Neural progenitor cell (in vitro differentiated cells): Measurements from ENCODE around the gene ARHGAP21. TPM values are rescaled to one million over a fixed set of nuclear protein-coding genes. Genes with fewer than 3 reads are reported as not detected.

Experiments
- DNase-seq: peaks from one replicate; pipeline ENCODE4 v3.0.0-alpha.2; 2016; ENCODE audit warnings: low spot score
- H2AFZ ChIP-seq: fragments of 200-600 bp; sonication (generic); replicated peaks from 2 replicates; pipeline ENCODE4 v1.6.1; 2016; ENCODE audit warnings: antibody characterized with exemption
- H3F3A ChIP-seq: fragments of 200-600 bp; sonication (generic); 2 replicates; pipeline ENCODE4 v1.6.1; 2016; ENCODE audit warnings: antibody characterized with exemption, low read depth
- H3K27ac ChIP-seq: fragments of 200-600 bp; sonication (generic); 2 replicates; pipeline ENCODE4 v1.5.1; 2016; ENCODE audit warnings: mild to moderate bottlenecking
- H3K27me3 ChIP-seq: fragments of 200-600 bp; sonication (generic); 2 replicates; pipeline ENCODE4 v1.6.1; 2016; ENCODE audit warnings: mild to moderate bottlenecking, moderate library complexity
- H3K36me3 ChIP-seq: fragments of 200-600 bp; sonication (generic); 2 replicates; pipeline ENCODE4 v1.5.1; 2016
- H3K4me1 ChIP-seq: fragments of 200-600 bp; sonication (generic); 2 replicates; pipeline ENCODE4 v1.6.1; 2016; ENCODE audit warnings: mixed run types
- H3K4me2 ChIP-seq: fragments of 200-600 bp; sonication (generic); 2 replicates; pipeline ENCODE4 v1.6.1; 2016
- H3K4me3 ChIP-seq: fragments of 200-600 bp; sonication (generic); 2 replicates; pipeline ENCODE4 v1.5.1; 2016
- H3K79me2 ChIP-seq: fragments of 200-600 bp; sonication (generic); 2 replicates; pipeline ENCODE4 v1.6.1; 2016; ENCODE audit warnings: low read depth
- H3K9ac ChIP-seq: fragments of 200-600 bp; sonication (generic); 2 replicates; pipeline ENCODE4 v1.6.1; 2016
- H3K9me3 ChIP-seq: fragments of 200-600 bp; sonication (generic); 2 replicates; pipeline ENCODE4 v1.5.1; 2016; ENCODE audit warnings: low read depth
- H4K20me1 ChIP-seq: fragments of 200-600 bp; sonication (generic); 2 replicates; pipeline ENCODE4 v1.6.1; 2016; ENCODE audit warnings: low read depth
- H3K27ac Mint-ChIP-seq: 3 replicates; pipeline ENCODE4 v1.8.0; 2021; ENCODE audit warnings: mixed read lengths
- H3K27me3 Mint-ChIP-seq: 2 replicates; pipeline ENCODE4 v1.8.0; 2022; ENCODE audit warnings: low read depth, mild to moderate bottlenecking, inconsistent platforms, moderate library complexity, mixed read lengths; ENCODE audit not compliant: insufficient read depth
- H3K36me3 Mint-ChIP-seq: 3 replicates; pipeline ENCODE4 v1.8.0; 2021; ENCODE audit warnings: mixed read lengths
- H3K4me1 Mint-ChIP-seq: 3 replicates; pipeline ENCODE4 v1.8.0; 2021; ENCODE audit warnings: mixed read lengths
- H3K4me3 Mint-ChIP-seq: 3 replicates; pipeline ENCODE4 v1.8.0; 2021; ENCODE audit warnings: mild to moderate bottlenecking, moderate library complexity, mixed read lengths
- H3K9me3 Mint-ChIP-seq: 3 replicates; pipeline ENCODE4 v1.8.0; 2020; ENCODE audit warnings: mixed read lengths
- CTCF ChIP-seq: fragments of 200-600 bp; sonication (generic); IDR thresholded peaks from 2 replicates; pipeline ENCODE4 v1.5.1; 2017; ENCODE audit warnings: antibody characterized with exemption, mild to moderate bottlenecking
- EZH2 ChIP-seq: fragments of 200-600 bp; sonication (generic); IDR thresholded peaks from 2 replicates; pipeline ENCODE4 v1.6.1; 2017; ENCODE audit warnings: antibody characterized with exemption, mild to moderate bottlenecking, moderate library complexity
- EZH2phosphoT487 ChIP-seq: fragments of 200-600 bp; sonication (generic); IDR thresholded peaks from 2 replicates; pipeline ENCODE4 v1.6.1; 2017; ENCODE audit warnings: antibody characterized with exemption
- total RNA-seq: library from RNA; depleted of rRNA; stranded (reverse); fragments of >200 nt; gene quantifications from 2 replicates; pipeline ENCODE4 v1.2.3, GENCODE V29; 2015; ENCODE audit warnings: low replicate concordance

The ARHGAP21 gene
- total RNA-seq, 1 donor from 2014 or later, result 65.7 TPM

- no peaks in the 10 kb centered on the region for H3K36me3 ChIP-seq
- H3K27ac Mint-ChIP-seq, result peak overlapping the region; percentile 95
- peaks cover 28% of the 10 kb centered on the region for H4K20me1 ChIP-seq
- peak overlapping the region; percentile 76 for H3K9ac ChIP-seq
- peak overlapping the region; percentile 98 for H3K4me3 ChIP-seq
- H3K9me3 Mint-ChIP-seq, result no peaks in the 10 kb centered on the region
- H3F3A ChIP-seq, result peaks cover 8% of the 10 kb centered on the region
- peak overlapping the region; percentile 59 for H3K27ac ChIP-seq
- H3K9me3 ChIP-seq, result no peaks in the 10 kb centered on the region
- peak overlapping the region; percentile 88 for H2AFZ ChIP-seq
- peak overlapping the region; percentile 88 for H3K4me2 ChIP-seq
- peaks cover 24% of the 10 kb centered on the region for H3K4me1 Mint-ChIP-seq
- peak overlapping the region; percentile 96 for H3K4me3 Mint-ChIP-seq
- H3K27me3 ChIP-seq, result peaks cover 7% of the 10 kb centered on the region
- peaks cover 21% of the 10 kb centered on the region for H3K4me1 ChIP-seq
- peaks cover 37% of the 10 kb centered on the region for H3K79me2 ChIP-seq
- H3K36me3 Mint-ChIP-seq, result peaks cover 4% of the 10 kb centered on the region
- DNase-seq, result peak; percentile 98
- H3K27me3 Mint-ChIP-seq, result no peaks in the 10 kb centered on the region
- TF ChIP-seq EZH2, result no peak
- TF ChIP-seq CTCF, result no peak
- TF ChIP-seq EZH2phosphoT487, result no peak
Measured at GRCh38 chr10:24724381-24725228, 918 bp upstream of the ARHGAP21 start.

- peaks cover 7% of the 10 kb centered on the region for H3K27me3 ChIP-seq
- TF ChIP-seq EZH2 (no peak), CTCF (no peak), EZH2phosphoT487 (no peak)
- no peaks in the 10 kb centered on the region for H3K9me3 Mint-ChIP-seq
- no peak overlapping the region for H3K4me3 Mint-ChIP-seq
- H3K4me1 ChIP-seq, result peaks cover 31% of the 10 kb centered on the region
- peaks cover 6% of the 10 kb centered on the region for H3K36me3 Mint-ChIP-seq
- peak overlapping the region; percentile 98 for H3K4me3 ChIP-seq
- peak overlapping the region; percentile 60 for H3K27ac ChIP-seq
- no peak overlapping the region for H3K27ac Mint-ChIP-seq
- H3K4me1 Mint-ChIP-seq, result peaks cover 24% of the 10 kb centered on the region
- H3K79me2 ChIP-seq, result peaks cover 49% of the 10 kb centered on the region
- no peak overlapping the region for H2AFZ ChIP-seq
- no peaks in the 10 kb centered on the region for H3K27me3 Mint-ChIP-seq
- H3K9ac ChIP-seq, result no peak overlapping the region
- H4K20me1 ChIP-seq, result peaks cover 39% of the 10 kb centered on the region
- peaks cover 8% of the 10 kb centered on the region for H3F3A ChIP-seq
- H3K9me3 ChIP-seq, result no peaks in the 10 kb centered on the region
- DNase-seq, result peak; percentile 88
- H3K36me3 ChIP-seq, result no peaks in the 10 kb centered on the region
- peak overlapping the region; percentile 95 for H3K4me2 ChIP-seq
Measured at GRCh38 chr10:24723386-24723787, 300 bp downstream of the ARHGAP21 start.

GRCh38 chr10:24722676-24723385, 856 bp downstream of the ARHGAP21 start:
- TF ChIP-seq CTCF, result no peak
- TF ChIP-seq EZH2phosphoT487, result no peak
- no peak for TF ChIP-seq EZH2
- H3K9ac ChIP-seq, result peak overlapping the region; percentile 50
- peaks cover 8% of the 10 kb centered on the region for H3F3A ChIP-seq
- peak overlapping the region; percentile 98 for H3K4me3 ChIP-seq
- peak overlapping the region; percentile 95 for H3K4me2 ChIP-seq
- peak overlapping the region; percentile 60 for H3K27ac ChIP-seq
- H3K27me3 ChIP-seq, result peaks cover 7% of the 10 kb centered on the region
- peaks cover 55% of the 10 kb centered on the region for H3K79me2 ChIP-seq
- peaks cover 6% of the 10 kb centered on the region for H3K36me3 Mint-ChIP-seq
- H4K20me1 ChIP-seq, result peaks cover 44% of the 10 kb centered on the region
- peaks cover 24% of the 10 kb centered on the region for H3K4me1 Mint-ChIP-seq
- peak overlapping the region; percentile 93 for H3K4me3 Mint-ChIP-seq
- DNase-seq, result peak; percentile 88
- H3K27ac Mint-ChIP-seq, result peak overlapping the region; percentile 92
- no peaks in the 10 kb centered on the region for H3K27me3 Mint-ChIP-seq
- no peaks in the 10 kb centered on the region for H3K36me3 ChIP-seq
- H3K9me3 ChIP-seq, result no peaks in the 10 kb centered on the region
- no peaks in the 10 kb centered on the region for H3K9me3 Mint-ChIP-seq
- peaks cover 37% of the 10 kb centered on the region for H3K4me1 ChIP-seq
- H2AFZ ChIP-seq, result peak overlapping the region; percentile 93
